Measurements from ENCODE around the gene OTUD4.

DNA sequence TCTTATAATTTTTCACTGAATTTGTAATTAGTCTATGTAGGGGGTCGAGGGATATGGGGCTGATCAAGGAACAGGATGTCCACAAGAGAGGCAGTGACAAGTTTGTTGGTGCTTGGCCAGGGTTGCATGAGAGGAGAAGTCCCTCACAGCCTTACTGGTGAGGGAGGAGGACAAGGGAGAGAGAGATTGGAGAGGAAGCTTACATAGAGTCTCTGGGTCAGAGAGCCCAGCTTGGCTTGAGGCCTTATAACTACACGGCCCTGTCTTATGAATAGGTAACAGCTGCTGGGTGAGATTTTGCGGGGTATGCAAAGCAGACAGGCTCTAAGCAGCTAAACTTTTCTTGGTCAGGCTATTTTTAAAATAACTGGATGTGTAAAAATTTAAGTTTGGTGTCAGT is 37.9 kb upstream of the OTUD4 start:
- TF ChIP-seq JUND (IDR thresholded peaks at IDR 0.05; ENCODE audit: borderline replicate concordance, low read depth, low read length) (no peak), JUND (tag; IDR thresholded peaks at IDR 0.05; ENCODE audit: borderline replicate concordance, low read depth, low read length) (no peak), PHF21A (IDR thresholded peaks at IDR 0.05; ENCODE audit: borderline replicate concordance, low read depth) (no peak), KLF16 (IDR thresholded peaks at IDR 0.05) (no peak), CBX2 (IDR thresholded peaks at IDR 0.05; ENCODE audit: insufficient read depth, low read length, poor library complexity, severe bottlenecking) (no peak), NFE2L1 (tag; IDR thresholded peaks at IDR 0.05; ENCODE audit: borderline replicate concordance, low read depth) (no peak), FOXJ3 (CRISPR knock-in tag; IDR thresholded peaks at IDR 0.05) (no peak), SPI1 (IDR thresholded peaks at IDR 0.05; ENCODE audit: borderline replicate concordance, low read depth, low read length) (no peak), CBFA2T2 (conservative IDR thresholded peaks at IDR 0.05) (no peak)
- TF ChIP-seq, protein P1, sequence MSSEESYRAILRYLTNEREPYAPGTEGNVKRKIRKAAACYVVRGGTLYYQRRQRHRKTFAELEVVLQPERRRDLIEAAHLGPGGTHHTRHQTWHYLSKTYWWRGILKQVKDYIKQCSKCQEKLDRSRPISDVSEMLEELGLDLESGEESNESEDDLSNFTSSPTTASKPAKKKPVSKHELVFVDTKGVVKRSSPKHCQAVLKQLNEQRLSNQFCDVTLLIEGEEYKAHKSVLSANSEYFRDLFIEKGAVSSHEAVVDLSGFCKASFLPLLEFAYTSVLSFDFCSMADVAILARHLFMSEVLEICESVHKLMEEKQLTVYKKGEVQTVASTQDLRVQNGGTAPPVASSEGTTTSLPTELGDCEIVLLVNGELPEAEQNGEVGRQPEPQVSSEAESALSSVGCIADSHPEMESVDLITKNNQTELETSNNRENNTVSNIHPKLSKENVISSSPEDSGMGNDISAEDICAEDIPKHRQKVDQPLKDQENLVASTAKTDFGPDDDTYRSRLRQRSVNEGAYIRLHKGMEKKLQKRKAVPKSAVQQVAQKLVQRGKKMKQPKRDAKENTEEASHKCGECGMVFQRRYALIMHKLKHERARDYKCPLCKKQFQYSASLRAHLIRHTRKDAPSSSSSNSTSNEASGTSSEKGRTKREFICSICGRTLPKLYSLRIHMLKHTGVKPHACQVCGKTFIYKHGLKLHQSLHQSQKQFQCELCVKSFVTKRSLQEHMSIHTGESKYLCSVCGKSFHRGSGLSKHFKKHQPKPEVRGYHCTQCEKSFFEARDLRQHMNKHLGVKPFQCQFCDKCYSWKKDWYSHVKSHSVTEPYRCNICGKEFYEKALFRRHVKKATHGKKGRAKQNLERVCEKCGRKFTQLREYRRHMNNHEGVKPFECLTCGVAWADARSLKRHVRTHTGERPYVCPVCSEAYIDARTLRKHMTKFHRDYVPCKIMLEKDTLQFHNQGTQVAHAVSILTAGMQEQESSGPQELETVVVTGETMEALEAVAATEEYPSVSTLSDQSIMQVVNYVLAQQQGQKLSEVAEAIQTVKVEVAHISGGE (CRISPR knock-in tag; IDR thresholded peaks at IDR 0.05), result no peak
- TF ChIP-seq, protein P2, sequence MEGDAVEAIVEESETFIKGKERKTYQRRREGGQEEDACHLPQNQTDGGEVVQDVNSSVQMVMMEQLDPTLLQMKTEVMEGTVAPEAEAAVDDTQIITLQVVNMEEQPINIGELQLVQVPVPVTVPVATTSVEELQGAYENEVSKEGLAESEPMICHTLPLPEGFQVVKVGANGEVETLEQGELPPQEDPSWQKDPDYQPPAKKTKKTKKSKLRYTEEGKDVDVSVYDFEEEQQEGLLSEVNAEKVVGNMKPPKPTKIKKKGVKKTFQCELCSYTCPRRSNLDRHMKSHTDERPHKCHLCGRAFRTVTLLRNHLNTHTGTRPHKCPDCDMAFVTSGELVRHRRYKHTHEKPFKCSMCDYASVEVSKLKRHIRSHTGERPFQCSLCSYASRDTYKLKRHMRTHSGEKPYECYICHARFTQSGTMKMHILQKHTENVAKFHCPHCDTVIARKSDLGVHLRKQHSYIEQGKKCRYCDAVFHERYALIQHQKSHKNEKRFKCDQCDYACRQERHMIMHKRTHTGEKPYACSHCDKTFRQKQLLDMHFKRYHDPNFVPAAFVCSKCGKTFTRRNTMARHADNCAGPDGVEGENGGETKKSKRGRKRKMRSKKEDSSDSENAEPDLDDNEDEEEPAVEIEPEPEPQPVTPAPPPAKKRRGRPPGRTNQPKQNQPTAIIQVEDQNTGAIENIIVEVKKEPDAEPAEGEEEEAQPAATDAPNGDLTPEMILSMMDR (IDR thresholded peaks at IDR 0.05 in 2 of 3, conservative IDR thresholded peaks at IDR 0.05 in 1 of 3; ENCODE audit: insufficient read depth in 2 of 3, low read depth in 1 of 3, low read length in 3 of 3), result no peak
- TF ChIP-seq, protein P3, sequence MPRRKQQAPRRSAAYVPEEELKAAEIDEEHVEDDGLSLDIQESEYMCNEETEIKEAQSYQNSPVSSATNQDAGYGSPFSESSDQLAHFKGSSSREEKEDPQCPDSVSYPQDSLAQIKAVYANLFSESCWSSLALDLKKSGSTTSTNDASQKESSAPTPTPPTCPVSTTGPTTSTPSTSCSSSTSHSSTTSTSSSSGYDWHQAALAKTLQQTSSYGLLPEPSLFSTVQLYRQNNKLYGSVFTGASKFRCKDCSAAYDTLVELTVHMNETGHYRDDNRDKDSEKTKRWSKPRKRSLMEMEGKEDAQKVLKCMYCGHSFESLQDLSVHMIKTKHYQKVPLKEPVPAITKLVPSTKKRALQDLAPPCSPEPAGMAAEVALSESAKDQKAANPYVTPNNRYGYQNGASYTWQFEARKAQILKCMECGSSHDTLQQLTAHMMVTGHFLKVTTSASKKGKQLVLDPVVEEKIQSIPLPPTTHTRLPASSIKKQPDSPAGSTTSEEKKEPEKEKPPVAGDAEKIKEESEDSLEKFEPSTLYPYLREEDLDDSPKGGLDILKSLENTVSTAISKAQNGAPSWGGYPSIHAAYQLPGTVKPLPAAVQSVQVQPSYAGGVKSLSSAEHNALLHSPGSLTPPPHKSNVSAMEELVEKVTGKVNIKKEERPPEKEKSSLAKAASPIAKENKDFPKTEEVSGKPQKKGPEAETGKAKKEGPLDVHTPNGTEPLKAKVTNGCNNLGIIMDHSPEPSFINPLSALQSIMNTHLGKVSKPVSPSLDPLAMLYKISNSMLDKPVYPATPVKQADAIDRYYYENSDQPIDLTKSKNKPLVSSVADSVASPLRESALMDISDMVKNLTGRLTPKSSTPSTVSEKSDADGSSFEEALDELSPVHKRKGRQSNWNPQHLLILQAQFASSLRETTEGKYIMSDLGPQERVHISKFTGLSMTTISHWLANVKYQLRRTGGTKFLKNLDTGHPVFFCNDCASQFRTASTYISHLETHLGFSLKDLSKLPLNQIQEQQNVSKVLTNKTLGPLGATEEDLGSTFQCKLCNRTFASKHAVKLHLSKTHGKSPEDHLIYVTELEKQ (CRISPR knock-in tag; IDR thresholded peaks at IDR 0.05), result no peak
- TF ChIP-seq, protein P4, sequence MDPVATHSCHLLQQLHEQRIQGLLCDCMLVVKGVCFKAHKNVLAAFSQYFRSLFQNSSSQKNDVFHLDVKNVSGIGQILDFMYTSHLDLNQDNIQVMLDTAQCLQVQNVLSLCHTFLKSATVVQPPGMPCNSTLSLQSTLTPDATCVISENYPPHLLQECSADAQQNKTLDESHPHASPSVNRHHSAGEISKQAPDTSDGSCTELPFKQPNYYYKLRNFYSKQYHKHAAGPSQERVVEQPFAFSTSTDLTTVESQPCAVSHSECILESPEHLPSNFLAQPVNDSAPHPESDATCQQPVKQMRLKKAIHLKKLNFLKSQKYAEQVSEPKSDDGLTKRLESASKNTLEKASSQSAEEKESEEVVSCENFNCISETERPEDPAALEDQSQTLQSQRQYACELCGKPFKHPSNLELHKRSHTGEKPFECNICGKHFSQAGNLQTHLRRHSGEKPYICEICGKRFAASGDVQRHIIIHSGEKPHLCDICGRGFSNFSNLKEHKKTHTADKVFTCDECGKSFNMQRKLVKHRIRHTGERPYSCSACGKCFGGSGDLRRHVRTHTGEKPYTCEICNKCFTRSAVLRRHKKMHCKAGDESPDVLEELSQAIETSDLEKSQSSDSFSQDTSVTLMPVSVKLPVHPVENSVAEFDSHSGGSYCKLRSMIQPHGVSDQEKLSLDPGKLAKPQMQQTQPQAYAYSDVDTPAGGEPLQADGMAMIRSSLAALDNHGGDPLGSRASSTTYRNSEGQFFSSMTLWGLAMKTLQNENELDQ (CRISPR knock-in tag; IDR thresholded peaks at IDR 0.05; ENCODE audit: borderline replicate concordance), result no peak
- TF ChIP-seq, protein P5, sequence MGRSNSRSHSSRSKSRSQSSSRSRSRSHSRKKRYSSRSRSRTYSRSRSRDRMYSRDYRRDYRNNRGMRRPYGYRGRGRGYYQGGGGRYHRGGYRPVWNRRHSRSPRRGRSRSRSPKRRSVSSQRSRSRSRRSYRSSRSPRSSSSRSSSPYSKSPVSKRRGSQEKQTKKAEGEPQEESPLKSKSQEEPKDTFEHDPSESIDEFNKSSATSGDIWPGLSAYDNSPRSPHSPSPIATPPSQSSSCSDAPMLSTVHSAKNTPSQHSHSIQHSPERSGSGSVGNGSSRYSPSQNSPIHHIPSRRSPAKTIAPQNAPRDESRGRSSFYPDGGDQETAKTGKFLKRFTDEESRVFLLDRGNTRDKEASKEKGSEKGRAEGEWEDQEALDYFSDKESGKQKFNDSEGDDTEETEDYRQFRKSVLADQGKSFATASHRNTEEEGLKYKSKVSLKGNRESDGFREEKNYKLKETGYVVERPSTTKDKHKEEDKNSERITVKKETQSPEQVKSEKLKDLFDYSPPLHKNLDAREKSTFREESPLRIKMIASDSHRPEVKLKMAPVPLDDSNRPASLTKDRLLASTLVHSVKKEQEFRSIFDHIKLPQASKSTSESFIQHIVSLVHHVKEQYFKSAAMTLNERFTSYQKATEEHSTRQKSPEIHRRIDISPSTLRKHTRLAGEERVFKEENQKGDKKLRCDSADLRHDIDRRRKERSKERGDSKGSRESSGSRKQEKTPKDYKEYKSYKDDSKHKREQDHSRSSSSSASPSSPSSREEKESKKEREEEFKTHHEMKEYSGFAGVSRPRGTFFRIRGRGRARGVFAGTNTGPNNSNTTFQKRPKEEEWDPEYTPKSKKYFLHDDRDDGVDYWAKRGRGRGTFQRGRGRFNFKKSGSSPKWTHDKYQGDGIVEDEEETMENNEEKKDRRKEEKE (IDR thresholded peaks at IDR 0.05; ENCODE audit: borderline replicate concordance in 1 of 2, control insufficient read depth in 1 of 2, low read depth in 2 of 2, low read length in 1 of 2), result no peak

Data from K562 (cell line).